NCI-H2227 treated with DMSO at 0.1 percent for 48 hours (cell line): ENCODE measurements around the gene MED31.
"Not testable (repeated sequence)": the region's sequence is repeated elsewhere in the genome, so short reads cannot be mapped to it uniquely, and the experiment has no call there.

Experiments used
- DNase-seq: peaks from one replicate; lab custom pipeline; 2025; lab: John Stamatoyannopoulos, UW

The MED31 gene

DNA sequence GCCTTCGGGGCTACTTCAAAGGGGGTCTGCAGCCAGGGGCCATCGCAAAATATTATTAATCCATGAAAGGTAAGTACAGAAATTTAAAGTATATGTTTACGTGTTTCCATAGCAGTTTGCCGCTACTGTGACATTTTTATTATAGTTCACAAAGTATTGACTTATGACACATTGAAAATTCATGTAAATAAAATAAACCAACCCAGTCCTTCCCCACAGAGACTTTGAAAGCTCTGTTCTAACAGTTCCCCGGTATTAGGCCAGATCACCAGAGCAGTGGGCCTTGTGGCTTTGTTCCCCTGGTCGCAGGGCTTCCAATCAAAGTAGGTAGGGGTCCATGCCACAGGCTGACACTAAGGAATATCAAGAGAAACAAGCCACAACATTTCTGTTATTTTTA, 24.8 kb downstream of the MED31 start:
- no peak for DNase-seq

DNA sequence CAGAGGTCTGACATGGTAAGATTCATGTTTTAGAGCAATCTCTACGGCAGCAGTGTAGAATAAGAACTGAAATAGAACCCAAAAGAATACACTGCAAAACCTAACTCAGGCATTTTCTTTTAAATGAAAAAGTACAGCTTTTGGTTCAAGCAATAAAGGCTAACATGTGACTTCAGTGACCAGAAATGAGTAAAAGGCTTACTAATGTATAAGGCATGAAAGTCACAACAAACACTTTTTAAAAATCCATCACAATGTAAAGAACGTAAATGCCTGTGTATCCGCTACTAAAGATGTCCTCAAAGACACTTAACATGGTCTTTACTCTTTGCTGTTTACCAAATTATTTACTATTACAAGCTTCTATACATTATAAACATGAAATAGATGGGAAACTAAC, 27.5 kb downstream of the MED31 start:
- no peak for DNase-seq

DNA sequence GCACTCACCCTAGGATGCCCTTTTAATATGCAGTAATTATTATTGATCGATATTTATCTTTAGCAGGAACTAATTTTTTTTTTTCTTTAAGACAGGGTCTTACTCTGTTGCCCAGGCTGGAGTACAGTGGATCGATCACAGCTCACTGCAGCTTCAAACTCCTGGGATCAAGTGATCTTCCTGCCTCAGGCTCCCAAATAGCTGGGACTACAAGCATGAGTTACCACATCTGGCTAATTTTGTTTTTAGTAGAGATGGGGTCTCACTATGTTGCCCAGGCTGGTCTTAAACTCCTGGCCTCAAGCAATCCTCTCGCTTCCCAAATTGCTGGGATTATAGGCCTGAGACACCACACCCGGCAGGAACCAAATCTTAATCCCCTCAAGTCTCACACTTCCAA, 40.2 kb downstream of the MED31 start:
- no peak for DNase-seq

GRCh38 chr17:6610011-6610410, 41.4 kb downstream of the MED31 start:
- DNase-seq, result no peak

DNA sequence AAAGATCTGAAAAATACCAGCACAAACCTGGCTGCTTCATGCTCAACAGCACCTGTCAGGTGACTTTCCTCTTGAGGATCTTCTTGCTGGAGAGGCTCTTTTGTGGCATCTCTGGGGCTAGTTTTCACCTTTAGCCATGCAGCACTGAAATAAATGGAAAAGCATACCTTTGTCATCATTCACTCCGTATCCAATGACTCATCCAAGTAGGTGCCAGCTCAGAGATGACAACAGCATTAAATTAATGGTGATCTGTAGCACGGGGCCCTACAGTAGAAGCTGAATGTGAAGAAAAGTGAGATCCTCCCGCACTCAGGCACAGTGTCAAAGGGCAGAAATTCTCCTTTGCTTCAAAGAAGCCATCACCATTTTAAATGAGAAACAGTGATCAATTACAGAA, 43.1 kb downstream of the MED31 start:
- DNase-seq, result no peak

GRCh38 chr17:6605142-6605541, 46.3 kb downstream of the MED31 start:
- DNase-seq, result no peak

GRCh38 chr17:6603744-6604325, 47.6 kb downstream of the MED31 start:
- DNase-seq, result no peak

DNA sequence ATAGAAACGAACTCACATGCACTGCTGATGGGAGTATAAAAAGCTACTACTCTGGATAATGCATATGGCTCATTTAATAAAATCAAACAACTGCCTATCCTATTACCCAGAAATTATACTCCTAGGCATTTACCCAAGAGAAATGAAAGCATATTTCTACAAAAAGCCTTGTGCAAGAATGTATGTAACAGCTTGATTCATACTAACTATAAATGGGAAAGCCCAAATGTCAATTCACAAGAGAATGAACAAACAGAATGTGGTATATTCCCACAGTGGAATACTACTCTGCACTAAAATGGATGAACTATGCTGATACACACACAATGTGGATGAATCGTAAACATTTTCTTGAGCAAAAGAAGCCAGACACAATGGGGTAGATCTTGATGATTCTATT, 49.3 kb downstream of the MED31 start:
- no peak for DNase-seq

GRCh38 chr17:6599364-6599763, 52.0 kb downstream of the MED31 start:
- no peak for DNase-seq

DNA sequence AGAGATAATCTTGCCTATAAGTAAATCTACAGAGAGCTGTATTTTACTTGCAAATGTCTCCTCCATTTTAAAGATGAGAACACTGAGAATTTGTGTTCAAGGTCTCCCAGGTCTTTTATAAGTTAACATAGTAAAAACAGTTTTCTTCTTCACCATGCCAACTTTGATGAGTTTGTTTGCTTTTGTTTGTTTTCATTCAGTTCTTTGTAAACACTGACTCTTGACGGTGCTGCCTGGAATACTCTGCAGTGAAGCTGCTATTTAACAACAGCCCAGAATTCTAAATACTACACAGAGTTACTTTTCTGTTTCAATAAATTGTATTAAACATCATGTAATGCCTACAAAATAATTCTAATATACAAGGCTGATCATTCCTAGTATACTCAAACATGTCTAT, 53.7 kb downstream of the MED31 start:
- DNase-seq, result no peak

DNA sequence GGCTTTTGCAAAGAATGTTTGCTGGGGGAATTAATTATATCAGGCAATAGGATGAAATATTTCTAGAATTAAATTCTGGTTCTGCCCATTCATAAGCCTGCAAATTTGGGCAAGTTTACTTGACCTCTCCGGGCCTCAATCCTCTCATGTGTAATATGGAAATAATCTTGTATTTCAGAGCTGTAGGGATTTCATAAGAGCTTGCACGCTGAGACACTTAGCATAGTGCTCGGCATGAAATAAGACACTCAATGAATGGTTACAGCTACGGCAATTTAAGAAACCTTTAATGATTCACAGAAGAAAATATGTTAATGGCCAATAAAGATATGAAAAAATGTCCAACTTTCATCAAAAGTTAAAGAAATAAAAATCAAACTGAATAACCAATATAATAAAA, 54.5 kb downstream of the MED31 start:
- DNase-seq, result no peak

GRCh38 chr17:6596511-6596910, 54.9 kb downstream of the MED31 start:
- no peak for DNase-seq

DNA sequence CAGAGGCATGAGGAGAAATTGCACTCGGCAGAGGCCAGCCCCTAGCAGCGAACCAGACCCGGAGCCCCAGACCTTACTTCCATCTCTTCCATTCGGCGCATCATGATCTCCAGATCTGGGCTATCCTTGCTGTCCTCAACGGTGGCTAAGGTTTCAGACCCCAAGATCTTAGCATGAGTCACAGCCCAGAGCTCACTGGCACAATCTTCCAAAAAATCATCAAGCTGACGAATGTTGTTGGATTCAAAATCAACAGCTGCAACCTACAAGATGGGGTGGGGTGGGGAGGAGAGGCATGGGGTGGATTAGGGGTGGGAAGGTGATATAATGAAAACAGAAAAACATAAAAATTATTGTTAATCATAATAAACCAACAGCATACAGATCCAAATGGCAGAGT, 55.3 kb downstream of the MED31 start:
- DNase-seq, result no peak

DNA sequence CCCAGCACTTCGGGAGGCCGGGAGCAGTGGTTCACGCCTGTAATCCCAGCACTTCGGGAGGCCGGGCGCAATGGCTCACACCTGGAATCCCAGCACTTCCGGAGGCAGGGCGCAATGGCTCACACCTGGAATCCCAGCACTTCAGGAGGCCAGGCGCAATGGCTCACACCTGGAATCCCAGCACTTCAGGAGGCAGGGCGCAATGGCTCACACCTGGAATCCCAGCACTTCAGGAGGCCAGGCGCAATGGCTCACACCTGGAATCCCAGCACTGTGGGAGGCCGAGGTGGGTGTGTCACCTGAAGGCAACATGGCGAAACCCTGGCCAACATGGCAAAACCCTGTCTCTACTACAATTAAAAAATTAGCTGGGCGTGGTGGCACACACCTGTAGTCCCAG, 58.0 kb downstream of the MED31 start:
- DNase-seq, result not testable (repeated sequence)
